C4-2B (cell line): ENCODE results near the gene NFIB.

ENCODE experiments used
- CTCF ChIP-seq: fragments of 450-650 bp; conservative IDR thresholded peaks from 2 replicates; pipeline ENCODE4 v1.5.1; 2017; ENCODE audit warnings: mild to moderate bottlenecking
- ZFX ChIP-seq: fragments of 450-650 bp; IDR thresholded peaks from 2 replicates; pipeline ENCODE4 v1.6.1; 2017

- TF ChIP-seq CTCF (no peak), ZFX (no peak)
These were observed 122.4 kb downstream of the NFIB start for GRCh38 chr9:14191512-14191911.
